Measurements from ENCODE around the gene VEZF1.

Gene VEZF1

DNA sequence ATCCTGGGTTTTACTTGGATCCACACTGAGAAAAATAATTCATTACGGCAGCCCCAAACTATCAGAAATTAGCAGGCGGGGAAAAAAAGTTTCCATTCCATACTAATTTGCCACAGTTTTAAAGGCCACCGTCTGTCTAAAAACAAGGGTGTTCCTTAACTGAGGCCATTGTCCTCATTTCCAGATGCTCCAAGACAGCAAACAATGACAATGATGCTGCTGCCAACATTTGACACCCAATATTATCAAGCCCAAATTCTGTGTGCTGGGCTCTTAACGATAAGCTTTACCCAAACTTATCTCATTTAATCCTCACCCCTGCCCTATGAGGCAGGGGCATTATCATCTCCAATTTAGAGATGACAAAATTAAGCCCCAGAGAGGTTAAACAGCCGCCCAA, 59.1 kb downstream of the VEZF1 start:
- DNase-seq (ENCODE audit: low read depth), result no peak

DNA sequence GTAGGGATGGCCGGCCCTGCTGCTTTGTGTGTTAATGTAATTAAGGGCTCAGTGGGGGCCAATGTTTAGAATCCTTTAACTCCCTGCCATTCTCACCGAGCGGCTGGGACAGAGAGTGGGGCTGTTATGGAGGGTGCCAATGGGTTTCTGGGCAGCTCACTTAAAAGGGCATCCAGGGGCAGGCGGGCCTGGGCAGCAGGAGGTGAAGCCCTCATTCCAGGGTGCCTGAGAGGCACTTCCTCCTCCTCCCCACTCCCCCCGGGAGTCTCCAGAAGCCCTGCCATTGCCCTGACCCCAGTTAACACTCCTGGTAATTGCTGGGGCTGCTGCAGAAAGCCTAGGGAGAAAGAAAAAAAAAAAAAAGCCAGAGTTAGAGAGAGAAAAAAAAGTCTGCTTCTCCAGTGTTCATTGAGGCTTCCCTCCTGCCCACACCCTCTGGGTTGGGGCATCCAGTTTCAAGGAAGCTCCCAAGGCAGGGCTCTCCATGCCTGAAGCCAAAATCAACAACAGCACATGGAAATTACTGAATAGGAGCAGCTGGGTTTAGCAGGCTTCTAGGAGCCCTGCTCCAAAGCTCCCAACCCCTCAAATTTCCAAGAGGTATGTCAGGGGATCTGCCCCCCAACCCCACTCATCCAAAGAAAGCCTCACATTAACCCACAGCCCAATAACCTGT, 60.9 kb downstream of the VEZF1 start:
- DNase-seq (ENCODE audit: low read depth), result no peak

DNA sequence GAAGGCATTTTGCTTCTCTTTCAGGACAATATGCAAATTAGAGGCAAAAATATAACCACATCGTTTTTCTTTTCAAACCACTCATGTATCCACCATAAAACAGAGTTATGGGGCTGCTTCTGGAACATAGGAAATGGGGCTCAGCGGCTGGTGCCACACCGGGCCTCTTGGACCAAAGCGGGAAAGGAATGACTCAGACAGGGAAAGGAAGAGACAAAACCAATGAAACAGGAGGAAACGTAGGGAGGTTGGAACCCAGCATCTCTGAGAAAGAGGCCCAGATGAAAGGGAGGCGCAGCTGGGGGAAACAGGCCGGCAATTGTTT, 61.4 kb downstream of the VEZF1 start:
- no peak for DNase-seq (ENCODE audit: low read depth)

- DNase-seq (ENCODE audit: low read depth), result no peak
These were observed 62.6 kb downstream of the VEZF1 start for GRCh38 chr17:57925361-57925990.

- DNase-seq (ENCODE audit: low read depth), result no peak
These were observed 63.4 kb downstream of the VEZF1 start for GRCh38 chr17:57924677-57925076.

Data from ELR (cell line).